MM.1S (cell line): ENCODE data around the gene WDR64.

ENCODE experiments used
- CTCF ChIP-seq: fragments of 300-600 bp; sonication (generic); IDR thresholded peaks from 2 replicates; pipeline ENCODE4 v1.5.1; 2016; ENCODE audit warnings: antibody characterized with exemption, low read length, mixed read lengths
- EZH2 ChIP-seq: fragments of 300-600 bp; sonication (generic); optimal IDR thresholded peaks from 2 replicates; pipeline ENCODE3; 2017; ENCODE audit warnings: low read depth, mild to moderate bottlenecking, antibody characterized with exemption, low read length, mixed read lengths
- EZH2phosphoT487 ChIP-seq: fragments of 300-600 bp; sonication (generic); IDR thresholded peaks from 2 replicates; pipeline ENCODE4 v1.6.1; 2018; ENCODE audit warnings: antibody characterized with exemption, low read length

DNA sequence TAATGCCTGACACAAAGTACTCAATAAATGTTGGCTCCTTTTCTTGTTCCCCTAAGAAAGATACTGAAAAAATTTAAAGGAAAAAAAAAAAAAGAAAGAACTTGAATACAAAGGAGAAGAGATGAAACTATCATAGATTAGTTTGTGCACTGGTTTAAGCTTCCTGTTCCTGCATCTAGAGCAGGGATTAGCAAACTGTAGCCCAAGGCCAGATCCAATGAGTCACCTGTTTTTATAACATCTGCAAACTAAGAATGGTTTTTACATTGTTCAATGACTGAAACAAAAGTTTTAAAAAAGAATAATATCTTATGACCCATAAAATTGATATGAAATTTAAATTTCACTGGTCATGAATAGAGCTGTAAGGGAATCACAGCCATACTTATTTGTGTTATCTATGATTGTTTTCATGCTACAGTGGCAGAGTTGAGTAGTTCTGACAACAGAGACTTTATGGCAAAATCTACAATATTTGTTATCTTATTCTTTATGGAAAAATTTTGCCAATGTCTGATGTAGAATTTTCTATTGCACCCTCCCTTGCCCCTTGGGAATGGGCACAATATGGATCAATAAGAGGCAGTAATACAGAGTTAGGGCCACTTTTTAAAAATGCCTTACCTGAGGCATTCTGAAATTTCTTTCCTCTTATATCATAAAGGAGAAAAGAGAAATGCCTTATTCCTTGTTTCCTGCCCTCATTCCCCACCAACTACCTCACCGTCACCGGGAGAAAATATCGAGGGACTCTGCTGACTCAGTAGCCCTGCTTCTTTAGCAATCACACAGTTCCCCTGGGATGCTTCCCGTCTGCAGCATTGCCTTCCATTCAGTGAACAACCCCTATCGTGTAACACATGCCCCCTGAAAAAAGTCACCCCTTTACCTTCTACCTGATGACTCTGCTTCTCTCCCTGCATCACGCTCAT, 50.6 kb downstream of the WDR64 start:
- TF ChIP-seq CTCF (no peak), EZH2 (no peak), EZH2phosphoT487 (no peak)
